HG02970 (cell line): Measurements from ENCODE around the gene D2HGDH.
"Not testable (repeated sequence)": the region's sequence is repeated elsewhere in the genome, so short reads cannot be mapped to it uniquely, and the experiment has no call there.

ENCODE experiments used
- ATAC-seq: cut with Tn5 transposase; IDR thresholded peaks from one replicate; pipeline ENCODE4 v1.9.1; 2021; ENCODE audit warnings: mild to moderate bottlenecking, moderate library complexity, moderate number of reproducible peaks; ENCODE audit not compliant: unreplicated experiment, low FRiP score

The D2HGDH gene

DNA sequence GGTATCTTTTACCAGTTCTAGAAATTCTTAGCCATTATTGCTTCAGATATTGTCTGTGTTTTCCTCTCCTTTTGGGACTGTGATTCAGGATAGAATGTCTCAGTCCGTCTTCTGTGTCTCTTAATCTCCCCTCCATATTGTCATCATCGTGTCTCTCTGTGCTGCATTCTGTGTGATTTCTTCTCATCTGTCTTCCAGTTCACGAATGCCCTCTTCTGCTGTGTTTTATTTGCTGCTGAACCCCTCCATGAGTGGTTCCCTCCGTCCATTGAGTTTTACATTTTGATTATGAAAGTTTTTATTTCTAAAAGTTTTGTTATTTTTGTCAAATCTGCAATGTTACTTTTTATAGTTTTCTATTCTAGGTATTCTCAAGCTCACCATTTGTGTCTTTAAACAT, 11.7 kb downstream of the D2HGDH start:
- no peak for ATAC-seq

DNA sequence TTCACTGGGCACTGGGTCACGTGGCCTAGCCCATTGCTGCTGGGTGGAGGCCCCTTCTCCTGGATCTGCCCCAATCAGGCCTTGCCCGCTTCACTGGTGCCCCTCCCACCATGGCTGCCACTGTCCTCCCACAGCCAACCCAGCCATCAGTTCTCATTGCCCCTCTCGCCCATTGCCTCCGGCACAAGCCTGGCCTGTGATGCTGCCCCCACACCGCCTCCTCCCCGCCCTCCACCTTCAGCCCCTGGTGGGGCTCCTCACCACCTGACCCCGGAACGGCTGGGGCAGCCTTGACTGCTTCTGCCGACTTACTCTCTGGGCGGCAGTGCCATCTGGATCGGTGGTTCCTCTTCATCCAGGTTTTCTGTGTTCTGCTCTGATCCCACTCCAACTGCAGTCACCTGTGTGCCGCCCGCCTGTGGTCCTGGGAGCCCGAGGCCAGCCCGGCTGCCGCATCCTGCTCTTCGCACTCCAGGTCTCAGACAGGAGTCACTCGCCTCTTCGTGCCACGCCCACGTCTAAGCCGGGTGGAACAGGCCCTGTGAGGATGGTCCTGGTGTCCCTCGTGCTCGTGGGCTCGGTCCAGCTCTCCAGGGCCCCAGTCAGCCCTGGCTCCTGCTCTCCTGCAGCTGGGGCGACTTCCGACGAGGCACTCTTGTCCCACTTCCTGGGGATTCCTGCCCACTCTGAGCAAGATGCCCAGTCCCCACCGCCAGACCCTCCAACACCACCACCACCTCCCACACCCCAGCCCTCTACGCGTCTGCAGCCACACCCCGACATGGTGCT, 14.2 kb downstream of the D2HGDH start:
- no peak for ATAC-seq

DNA sequence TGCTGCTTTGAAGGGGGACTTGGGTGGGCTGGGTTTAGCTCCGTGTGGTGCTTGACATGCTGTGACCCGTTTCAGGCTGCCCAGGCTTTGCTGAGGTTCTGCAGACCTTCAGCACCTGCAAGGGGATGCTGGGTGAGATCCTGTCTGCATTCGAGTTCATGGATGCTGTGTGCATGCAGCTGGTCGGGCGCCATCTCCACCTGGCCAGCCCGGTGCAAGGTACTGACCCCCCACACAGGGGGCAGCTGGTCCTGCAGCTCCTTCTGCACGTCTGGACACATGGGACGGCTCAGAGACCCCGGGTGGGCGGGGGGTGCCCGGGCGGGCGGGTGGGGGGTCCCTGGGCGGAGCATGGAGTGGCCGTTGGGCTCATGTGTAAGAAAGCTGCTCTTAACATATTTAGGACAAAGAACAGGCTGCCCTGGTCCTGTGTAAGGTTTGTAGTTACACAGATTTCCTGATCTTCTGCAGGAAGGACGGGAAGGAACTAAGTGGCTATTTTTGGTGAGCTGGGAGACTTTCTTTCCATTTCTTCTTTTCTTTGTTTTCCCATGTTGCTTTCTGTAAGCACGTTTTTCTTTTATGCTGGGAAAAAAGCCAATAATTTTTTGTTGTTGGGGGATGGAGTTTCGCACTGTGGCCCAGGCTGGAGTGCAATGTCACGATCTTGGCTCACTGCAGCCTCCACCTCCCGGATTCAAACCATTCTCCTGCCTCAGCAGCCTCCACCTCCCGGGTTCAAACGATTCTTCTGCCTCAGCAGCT, 15.8 kb downstream of the D2HGDH start:
- no peak for ATAC-seq

DNA sequence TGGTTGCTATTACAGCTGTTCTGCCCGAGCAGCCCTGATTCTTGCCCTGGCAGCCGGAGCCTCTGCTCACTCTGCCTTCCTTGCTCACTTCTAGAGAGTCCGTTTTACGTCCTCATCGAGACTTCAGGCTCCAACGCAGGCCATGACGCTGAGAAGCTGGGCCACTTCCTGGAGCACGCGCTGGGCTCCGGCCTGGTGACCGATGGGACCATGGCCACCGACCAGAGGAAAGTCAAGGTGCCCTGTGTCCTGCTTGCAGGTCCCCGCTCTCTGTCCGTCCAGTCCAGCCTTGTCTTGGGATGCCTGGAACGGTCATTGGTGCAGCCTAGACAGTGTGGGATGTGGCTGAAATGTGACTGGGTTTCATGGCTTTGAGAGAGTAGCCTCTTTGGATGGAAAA, 16.7 kb downstream of the D2HGDH start:
- no peak for ATAC-seq

DNA sequence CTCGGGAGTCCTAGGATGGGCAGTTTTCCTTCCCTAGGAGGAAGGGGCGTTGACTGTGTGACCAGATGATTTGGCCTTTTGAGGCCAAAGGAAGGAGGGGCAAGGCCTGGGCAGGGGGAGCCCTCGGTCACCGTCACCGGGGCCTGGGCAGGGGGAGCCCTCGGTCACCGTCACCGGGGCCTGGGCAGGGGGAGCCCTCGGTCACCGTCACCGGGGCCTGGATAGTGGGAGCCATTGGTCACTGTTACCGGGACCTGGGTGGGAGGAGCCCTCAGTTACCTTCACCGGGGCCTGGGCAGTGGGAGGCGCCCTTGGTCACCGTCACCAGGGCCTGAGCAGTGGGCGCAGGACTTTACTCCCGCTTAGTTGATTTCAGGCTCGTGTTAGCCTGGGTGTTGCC, 17.3 kb downstream of the D2HGDH start:
- no peak for ATAC-seq

DNA sequence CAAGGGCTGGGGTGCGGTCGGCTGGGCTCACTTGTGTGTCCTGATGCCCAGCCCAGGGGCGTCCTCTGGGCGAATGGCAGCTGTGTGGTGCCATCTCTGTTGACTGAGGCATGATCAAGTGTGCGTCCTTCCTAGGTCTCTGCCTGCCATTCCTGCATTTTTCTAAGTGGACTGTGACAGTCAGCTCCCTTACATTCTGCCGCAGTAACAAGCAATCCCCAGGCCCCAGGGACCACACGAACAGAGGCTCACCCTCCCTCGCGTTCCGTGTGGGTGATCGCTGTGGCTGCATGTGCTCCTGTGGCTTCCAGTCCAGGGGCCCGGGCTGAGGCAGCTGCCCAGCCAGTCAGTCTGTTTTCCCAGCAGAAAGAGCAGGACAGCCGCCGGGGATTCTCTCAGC, 17.8 kb downstream of the D2HGDH start:
- no peak for ATAC-seq

DNA sequence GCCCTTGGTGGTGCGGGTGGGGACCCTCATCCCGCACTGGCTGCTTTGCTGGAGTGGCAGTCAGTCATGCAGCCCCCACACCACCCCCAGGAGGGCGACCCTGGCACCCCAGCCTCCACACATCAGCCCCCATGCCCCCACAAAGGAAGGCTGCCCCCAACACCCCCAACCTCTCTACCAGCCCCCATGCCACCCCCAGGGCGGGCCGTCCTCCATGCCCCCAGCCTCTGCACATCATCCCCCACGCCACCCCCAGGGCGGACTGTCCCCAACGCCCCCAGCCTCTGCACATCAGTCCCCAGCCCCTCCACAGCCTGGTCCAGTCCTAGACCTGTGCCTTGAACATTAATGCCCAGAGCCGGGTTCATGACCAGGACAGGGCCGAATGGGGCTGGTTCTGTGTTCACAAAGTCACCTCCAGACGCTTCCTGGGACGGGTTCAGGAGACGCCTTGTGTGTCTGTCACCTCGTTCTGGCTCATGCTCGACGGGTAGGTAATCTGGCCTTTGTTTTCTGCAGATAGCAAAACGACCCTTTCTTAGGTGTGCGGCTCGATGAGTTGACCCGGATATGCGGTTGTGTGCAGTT, 18.4 kb downstream of the D2HGDH start:
- ATAC-seq: no peak

DNA sequence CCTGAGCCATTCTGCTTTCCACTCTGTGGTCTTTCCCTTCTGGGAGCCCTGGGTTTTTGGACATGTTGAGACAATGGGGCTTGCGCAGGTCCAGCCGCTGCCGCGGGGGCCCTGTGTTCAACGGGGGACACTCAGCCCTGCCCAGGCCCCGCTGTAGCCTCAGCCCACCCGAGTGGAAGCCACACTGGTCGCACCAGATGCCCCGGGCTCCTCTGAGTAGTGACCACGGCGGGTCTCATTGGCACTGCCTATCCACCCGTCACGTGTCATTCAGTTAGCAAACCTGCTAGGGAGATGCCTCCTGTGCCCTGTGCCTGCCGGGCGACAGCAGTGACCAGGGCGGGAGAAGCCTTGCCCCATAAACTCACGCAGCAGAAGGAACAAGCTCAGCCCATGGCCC, 19.1 kb downstream of the D2HGDH start:
- ATAC-seq: no peak

DNA sequence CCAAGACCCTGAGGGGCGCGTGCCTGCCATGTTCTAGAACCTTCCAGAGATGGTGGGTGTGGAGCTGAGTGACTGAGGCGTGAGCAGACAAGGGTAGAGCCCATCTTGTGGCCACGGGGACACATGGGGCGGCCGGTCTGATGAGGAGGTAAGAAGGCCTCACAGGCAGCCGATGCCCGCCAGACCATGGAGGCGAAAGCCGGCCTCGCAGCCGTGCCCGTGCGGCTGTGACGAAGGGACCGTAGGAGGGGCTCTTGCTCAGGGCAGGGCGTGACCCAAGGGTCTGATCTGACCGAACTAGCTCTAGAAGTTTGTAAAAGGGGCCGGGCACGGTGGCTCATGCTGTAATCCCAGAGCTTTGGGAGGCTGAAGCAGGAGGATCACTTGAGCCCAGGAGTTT, 19.6 kb downstream of the D2HGDH start:
- no peak for ATAC-seq

DNA sequence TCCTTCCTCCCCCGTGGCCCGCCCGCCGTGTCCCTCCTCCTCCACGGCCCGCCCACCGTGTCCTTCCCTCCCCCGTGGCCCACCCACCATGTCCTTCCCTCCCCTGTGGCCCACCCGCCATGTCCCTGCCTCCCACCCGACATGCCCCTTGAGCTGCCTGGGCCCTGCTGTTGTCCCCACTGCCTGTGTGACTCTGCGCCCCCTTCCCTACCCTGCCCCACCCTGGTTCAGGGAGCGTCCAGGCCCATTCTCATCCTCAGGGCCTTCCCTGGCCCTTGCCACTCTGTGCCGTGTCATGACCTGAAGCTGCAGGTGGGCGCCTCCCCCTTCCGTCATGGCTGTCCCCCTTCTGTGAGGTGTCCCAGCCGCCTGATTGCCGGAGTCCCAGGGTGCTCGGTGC, 20.7 kb downstream of the D2HGDH start:
- ATAC-seq: no peak

DNA sequence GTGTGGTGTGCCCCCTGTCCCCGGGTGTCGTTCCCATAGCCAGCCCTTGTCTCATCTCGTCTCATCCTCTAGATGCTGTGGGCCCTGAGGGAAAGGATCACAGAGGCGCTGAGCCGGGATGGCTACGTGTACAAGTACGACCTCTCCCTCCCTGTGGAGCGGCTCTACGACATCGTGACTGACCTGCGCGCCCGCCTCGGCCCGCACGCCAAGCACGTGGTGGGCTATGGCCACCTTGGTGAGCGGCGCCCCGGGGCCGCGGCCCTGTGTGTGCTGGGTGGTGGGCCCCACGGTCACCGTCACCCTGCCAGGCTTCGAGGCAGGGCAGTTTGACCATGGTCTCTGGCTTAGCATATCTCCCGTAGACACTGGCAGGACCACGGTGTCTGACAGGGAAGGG, 21.3 kb downstream of the D2HGDH start:
- ATAC-seq: no peak

DNA sequence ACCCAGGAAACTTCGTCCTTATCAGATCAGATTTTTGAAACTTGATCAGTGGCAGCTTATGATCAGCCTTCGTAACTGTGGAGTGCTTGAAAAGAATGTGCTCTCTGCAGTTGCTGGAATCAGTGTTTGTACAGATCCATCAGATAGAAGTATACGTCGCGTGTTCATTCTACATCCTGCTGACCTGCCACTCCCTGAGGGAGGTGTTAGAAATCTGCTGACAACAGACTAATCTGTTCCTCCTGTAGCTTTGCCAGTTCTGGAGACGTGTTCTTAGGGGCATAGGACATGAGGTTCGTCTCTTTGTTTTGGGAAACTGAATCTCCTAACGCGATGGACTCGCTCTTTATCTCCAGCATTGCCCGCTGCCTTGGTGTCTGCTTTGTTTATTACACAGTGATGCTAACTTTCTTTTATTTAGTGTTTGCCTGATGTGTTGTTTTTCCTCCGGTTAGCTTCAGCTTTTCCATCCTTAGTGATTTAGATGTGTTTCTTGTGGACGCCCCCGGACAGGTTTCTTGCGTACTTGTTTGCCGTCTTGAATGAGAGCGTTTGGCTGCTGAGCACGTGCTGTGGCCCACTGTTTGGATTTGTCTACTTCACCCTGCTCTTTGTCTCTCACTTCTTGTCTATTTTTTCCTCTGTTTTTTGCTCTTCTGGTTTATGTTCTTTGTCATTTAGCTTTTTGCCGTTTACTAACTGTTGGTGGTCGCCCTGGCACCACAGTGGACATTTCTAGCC, 24.8 kb downstream of the D2HGDH start:
- ATAC-seq: no peak

DNA sequence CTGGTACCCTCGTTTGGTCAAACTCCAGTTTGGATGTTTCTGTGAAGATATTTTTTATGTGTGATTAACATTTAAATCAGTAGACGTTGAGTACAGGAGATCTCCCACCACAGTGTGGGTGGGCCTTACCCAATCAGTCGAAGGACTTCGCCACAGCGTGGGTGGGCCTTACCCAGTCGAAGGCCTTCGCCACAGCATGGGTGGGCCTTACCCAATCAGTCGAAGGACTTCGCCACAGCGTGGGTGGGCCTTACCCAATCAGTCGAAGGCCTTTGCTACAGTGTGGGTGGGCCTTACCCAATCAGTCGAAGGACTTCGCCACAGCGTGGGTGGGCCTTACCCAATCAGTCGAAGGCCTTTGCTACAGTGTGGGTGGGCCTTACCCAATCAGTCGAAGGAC, 25.5 kb downstream of the D2HGDH start:
- ATAC-seq: not testable (repeated sequence)

DNA sequence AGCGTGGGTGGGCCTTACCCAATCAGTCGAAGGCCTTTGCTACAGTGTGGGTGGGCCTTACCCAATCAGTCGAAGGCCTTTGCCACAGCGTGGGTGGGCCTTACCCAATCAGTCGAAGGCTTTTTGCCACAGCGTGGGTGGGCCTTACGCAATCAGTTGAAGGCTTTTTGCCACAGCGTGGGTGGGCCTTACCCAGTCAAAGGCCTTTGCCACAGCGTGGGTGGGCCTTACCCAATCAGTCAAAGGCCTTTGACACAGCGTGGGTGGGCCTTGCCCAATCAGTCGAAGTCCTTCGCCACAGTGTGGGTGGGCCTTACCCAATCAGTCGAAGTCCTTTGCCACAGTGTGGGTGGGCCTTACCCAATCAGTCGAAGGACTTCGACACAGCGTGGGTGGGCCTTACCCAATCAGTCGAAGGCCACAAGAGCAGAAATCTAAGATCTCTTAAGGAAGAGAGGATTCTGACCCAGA, 25.9 kb downstream of the D2HGDH start:
- ATAC-seq: no peak

DNA sequence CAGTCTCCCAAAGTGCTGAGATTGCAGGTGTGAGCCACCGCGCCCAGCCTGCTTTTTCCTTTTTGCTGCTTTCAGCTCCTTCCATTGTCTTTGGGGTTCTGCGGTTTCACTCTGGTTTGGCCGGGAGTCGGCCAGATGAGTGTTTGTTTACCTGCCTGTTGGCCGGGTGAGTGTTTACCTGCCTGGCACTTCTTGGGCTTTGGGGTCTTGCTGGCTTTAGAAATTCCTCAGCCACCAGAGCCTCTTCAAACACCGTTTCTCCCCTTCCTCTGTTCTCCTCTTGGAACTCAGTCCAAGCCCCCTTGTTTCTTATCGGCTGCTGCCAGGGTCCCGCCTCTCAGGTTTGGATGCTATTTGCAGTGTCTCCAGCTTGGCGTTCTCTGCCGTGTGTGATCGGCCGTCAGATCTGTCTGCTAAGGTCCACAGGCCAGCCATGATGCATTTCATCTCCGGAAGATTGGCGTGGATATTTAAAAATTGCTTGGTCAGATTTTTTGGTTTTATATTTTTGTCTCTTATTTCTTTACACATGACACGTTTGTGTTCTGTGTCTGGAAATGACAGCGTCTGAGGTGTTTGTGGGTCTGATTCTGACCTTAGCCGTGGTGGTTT, 28.0 kb downstream of the D2HGDH start:
- ATAC-seq: no peak

DNA sequence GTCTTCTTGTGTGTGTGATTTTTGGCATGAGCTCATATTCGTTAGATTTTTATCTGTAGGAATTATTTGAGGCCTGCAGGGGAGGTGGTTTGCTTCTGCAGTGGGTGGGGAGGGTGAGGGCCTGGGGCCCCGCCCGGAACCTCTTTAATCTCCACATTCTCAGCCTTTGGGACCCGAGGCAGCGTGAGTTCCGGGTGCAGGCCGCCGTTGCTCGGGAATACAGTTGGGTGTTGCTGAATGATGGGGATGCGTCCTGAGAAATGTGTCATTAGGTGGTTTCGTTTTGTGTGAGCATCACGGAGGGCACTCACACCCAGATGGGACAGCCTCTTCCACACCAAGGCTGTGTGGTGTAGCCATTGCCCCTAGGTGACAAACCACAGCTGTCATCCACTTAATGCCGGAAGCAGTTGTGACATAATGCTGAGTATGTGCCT, 28.5 kb downstream of the D2HGDH start:
- ATAC-seq: no peak

DNA sequence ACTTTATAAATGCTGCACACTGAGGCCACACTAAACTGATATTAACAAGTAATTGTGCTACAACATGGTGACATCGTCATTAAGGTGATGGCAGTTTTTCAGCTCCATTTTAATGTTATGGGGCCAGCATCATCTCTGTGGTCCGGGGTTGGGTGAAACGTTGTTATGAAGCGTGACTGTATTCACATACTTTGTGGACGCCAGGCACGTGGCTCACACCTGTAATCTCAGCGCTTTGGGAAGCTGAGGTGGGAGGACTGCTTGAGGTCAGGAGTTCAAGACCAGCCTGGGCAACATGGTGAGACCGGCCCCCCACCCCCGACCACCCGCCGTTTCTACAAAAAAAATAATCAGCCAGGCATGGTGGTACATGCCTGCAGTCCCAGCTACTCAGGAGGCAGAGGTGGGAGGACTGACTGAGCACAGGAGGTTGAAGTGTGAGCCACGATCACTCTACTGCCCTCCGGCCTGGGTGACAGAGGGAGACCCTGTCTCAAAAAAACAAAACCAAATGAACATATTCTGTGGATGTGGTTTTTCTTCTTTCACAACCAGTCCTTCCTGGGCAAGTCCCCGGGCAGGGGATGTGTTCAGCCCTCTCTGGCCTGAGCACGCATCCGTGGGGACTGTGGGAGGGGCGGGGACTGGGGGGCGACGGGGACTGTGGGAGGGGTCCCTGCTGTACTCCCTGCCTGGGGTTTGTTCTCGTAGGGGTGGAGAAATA, 29.3 kb downstream of the D2HGDH start:
- ATAC-seq: no peak

DNA sequence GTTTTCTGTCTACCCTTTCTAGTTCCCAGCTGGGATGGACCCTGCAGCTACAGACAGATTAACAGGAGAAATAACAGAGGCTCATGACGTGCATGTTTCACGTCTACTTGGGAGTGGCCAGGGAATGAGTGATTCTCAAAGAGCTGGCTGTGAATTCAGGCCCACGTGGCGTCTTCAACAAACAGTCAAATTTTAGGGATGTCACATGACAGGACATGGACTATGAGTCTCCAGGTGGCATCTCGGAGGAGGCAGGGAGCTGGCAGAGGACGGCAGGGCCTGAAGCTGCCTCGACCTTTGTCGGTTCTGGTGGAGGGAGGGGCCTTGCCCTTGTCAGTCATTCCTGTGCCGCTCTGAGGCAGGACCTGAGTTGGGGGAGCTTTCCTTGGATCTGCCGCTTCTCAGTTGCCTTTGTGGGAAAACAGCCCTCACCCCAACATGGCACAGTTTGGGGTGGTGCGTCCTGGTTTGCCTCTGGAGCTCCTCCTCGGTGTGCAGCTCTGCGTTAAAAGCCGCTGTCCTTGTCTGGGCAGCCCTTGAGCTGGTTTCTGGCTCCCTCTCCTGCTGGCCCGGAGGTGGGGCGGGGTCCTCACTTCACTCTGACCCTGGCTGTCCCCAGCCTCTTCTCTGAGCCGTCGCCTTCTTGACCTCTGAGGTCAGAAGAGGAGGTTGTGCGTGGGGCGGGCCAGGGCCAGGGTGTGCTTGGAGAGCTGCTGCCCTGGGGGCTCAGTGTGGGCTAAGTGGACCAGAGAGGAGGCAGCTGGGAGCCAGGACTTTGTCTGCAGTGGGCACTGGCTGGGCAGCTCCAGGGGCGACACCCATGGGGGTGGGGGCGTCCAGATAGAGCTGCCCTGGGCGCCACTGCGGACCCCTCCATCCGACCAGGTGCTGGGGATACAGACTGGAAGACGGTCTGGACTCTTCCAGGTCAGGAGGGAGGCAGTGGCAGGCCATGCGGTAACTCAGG, 30.1 kb downstream of the D2HGDH start:
- no peak for ATAC-seq
